SIG-M5 (cell line): ENCODE results near the gene MPP2.
"Not testable (repeated sequence)": the region's sequence is repeated elsewhere in the genome, so short reads cannot be mapped to it uniquely, and the experiment has no call there.

Experiments
- DNase-seq: peaks from one replicate; lab custom pipeline; 2025; lab: John Stamatoyannopoulos, UW

MPP2 gene

GRCh38 chr17:43907425-43907981 lies at the start of gene MPP2:
Gene MPP2 (minus strand): TSS chr17:43907536. CDS start chr17:43904460, 3,076 bp downstream.
- no peak for DNase-seq

GRCh38 chr17:43956222-43956621 lies 48.9 kb upstream of the MPP2 start:
- DNase-seq: no peak

- no peak for DNase-seq
Observed at GRCh38 chr17:43953746-43954145, 46.4 kb upstream of the MPP2 start, which contains the start of gene PYY. Gene PYY (minus strand): TSS chr17:43953940. CDS start chr17:43953483, 457 bp downstream.

GRCh38 chr17:43952724-43953666 lies 45.7 kb upstream of the MPP2 start:
- no peak for DNase-seq

GRCh38 chr17:43952351-43952723 lies 45.0 kb upstream of the MPP2 start:
- DNase-seq: no peak

GRCh38 chr17:43951750-43952149 lies 44.4 kb upstream of the MPP2 start:
- DNase-seq: no peak

- DNase-seq: no peak
Observed at GRCh38 chr17:43950554-43950953, 43.2 kb upstream of the MPP2 start.

GRCh38 chr17:43949781-43950180 lies 42.4 kb upstream of the MPP2 start:
- no peak for DNase-seq

- DNase-seq: no peak
Observed at GRCh38 chr17:43946781-43947180, 39.4 kb upstream of the MPP2 start.

- DNase-seq: no peak
Observed at GRCh38 chr17:43945074-43945829, 37.9 kb upstream of the MPP2 start.

- no peak for DNase-seq
Observed at GRCh38 chr17:43942051-43942685, 34.8 kb upstream of the MPP2 start, which contains the start of gene PPY. Gene PPY (minus strand): TSS chr17:43942476. CDS start chr17:43941654, 822 bp downstream.

GRCh38 chr17:43940630-43941029 lies 33.3 kb upstream of the MPP2 start:
- no peak for DNase-seq

- no peak for DNase-seq
Observed at GRCh38 chr17:43939886-43940285, 32.5 kb upstream of the MPP2 start.

- not testable (repeated sequence) for DNase-seq
Observed at GRCh38 chr17:43939452-43939851, 32.1 kb upstream of the MPP2 start.

GRCh38 chr17:43938838-43939182 lies 31.5 kb upstream of the MPP2 start:
- no peak for DNase-seq

- DNase-seq: no peak
Observed at GRCh38 chr17:43936434-43936833, 29.1 kb upstream of the MPP2 start.

GRCh38 chr17:43935926-43936261 lies 28.6 kb upstream of the MPP2 start:
- no peak for DNase-seq

- no peak for DNase-seq
Observed at GRCh38 chr17:43935204-43935925, 28.0 kb upstream of the MPP2 start.

- DNase-seq: no peak
Observed at GRCh38 chr17:43932923-43933322, 25.6 kb upstream of the MPP2 start.

- no peak for DNase-seq
Observed at GRCh38 chr17:43932357-43932756, 25.0 kb upstream of the MPP2 start.

- DNase-seq: no peak
Observed at GRCh38 chr17:43931062-43931571, 23.8 kb upstream of the MPP2 start.
